GM19397 (cell line): ENCODE results near the gene TADA3.
A peak's percentile ranks its signal among the peaks of the same experiment; 100 is the strongest.

ENCODE experiments used
- ATAC-seq: cut with Tn5 transposase; IDR thresholded peaks from one replicate; pipeline ENCODE4 v1.9.1; 2021; ENCODE audit warnings: mild to moderate bottlenecking, moderate library complexity; ENCODE audit not compliant: unreplicated experiment

The TADA3 gene, protein sequence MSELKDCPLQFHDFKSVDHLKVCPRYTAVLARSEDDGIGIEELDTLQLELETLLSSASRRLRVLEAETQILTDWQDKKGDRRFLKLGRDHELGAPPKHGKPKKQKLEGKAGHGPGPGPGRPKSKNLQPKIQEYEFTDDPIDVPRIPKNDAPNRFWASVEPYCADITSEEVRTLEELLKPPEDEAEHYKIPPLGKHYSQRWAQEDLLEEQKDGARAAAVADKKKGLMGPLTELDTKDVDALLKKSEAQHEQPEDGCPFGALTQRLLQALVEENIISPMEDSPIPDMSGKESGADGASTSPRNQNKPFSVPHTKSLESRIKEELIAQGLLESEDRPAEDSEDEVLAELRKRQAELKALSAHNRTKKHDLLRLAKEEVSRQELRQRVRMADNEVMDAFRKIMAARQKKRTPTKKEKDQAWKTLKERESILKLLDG

DNA sequence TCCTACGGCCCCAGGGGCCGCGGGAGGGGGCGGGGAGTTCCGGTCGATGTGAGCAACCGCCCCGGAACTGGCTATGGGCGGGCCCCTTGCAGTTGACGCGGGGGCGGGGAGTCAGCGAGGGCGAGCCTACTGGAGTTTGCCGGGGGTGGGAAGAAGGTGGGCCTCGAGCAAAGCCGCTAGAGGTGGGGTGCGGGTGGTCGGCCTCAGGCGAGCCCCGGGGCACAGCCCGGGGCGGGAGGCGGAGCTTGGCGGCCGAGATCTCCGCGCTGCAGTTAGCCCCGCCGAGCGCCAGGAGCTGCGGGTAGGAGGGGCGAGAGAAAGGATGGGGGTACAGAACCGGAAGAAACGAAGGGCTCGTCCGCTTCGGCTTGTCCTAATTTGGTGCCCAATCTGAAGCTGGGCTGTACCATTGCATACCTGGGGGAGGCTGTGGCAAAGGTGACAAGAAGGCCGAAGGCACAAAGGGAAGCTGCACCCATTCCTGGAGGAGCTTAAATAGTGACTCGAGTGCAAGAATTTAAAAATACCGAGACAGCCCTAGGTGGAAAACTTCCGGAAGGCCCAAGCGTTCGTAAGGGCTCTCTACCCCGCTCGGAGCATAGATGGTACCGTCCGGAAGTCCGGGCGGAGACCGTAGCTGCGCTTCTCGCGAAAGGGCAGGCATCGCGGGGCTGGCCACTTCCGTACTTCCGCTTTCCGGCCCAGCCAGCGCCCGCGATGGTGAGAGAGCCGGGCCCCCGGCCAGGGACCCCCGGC is at the start of gene TADA3, which contains the start of gene ARPC4:
TADA3 (minus strand) TSS at position 69 of the 756 bp plus-strand sequence. CDS start 1,007 bp downstream, outside the sequence.
ARPC4 (plus strand) TSS at position 678 of the 756 bp plus-strand sequence; CDS start at position 718, 40 bp downstream.
- peak; percentile 79 for ATAC-seq

DNA sequence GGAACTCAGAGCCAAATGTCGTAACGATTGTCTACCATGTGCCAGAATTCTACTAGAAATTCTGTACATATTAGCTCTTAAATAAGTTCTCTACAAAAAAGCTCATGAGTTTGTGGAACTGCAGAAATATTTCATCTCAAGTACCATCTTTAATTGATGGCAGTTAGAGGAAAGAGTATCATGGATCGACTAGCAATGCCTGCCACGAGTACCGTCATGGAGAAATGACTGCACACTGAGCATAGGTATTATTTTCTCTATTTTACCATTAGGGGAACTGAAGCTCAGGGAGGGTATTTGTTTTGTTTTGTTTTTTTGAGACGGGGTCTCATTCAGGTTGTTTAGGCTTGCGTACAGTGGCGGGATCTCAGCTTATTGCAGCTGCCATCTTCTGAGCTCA is 48.7 kb upstream of the TADA3 start:
- ATAC-seq = no peak

DNA sequence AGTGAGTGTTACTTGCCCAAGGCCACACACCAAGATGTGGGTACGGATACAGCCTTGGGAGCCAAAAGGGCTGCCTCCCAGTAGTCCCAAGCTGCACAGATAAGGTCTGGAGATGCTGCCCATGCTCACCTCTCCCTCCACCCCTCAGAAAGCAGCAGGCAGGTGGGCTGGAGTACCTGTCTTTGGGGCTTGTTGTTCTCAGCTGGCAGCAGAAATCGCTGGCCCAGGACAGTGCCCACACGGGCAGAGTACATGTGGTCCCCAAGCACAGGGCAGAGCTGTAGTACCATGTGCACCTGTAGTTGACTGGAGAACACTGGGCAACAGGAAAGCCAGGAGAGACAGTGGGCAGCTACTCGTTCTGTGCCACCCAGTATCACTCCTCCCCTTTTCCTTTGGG is 46.6 kb upstream of the TADA3 start:
- ATAC-seq = no peak

DNA sequence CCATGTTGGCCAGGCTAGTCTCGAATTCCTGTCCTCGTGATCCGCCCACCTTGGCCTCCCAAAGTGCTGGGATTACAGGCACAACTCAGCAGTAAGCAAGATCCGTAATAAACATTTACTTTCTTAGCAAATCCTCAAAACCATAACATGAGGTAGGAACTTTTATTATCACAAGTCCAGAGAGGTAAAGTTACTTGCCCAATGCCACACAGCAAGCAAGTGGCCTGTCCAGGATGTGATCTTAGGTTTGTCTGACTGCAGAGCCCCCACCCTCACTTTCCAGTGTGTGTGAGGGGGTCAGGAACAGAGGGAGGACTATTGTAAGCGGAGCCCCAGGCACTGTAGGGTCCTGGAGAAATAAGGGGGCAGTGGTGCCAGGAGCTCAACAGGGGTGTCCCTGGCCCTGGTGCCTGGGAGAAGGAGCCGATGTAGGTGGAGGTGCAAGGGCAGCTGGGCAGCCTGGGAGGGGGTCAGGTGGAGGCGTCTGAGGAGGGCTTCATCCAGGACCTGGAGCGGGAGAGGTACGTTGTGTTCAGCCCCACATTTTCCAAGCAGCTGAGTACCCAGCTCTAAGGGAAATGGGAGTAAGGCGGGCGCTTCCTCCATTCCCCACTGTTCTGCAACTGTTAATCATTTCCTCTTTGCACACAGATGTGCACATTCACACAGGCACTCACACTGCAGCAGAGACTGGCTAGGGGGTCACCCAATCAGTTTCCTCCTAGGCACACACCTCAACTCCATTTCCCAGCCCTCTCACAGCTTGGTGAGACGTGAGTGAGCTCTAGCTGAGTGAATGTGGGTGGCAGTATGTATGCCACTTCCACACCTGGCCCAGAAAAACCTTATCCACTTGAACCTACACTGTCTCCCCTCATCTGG is 45.7 kb upstream of the TADA3 start:
- no peak for ATAC-seq

DNA sequence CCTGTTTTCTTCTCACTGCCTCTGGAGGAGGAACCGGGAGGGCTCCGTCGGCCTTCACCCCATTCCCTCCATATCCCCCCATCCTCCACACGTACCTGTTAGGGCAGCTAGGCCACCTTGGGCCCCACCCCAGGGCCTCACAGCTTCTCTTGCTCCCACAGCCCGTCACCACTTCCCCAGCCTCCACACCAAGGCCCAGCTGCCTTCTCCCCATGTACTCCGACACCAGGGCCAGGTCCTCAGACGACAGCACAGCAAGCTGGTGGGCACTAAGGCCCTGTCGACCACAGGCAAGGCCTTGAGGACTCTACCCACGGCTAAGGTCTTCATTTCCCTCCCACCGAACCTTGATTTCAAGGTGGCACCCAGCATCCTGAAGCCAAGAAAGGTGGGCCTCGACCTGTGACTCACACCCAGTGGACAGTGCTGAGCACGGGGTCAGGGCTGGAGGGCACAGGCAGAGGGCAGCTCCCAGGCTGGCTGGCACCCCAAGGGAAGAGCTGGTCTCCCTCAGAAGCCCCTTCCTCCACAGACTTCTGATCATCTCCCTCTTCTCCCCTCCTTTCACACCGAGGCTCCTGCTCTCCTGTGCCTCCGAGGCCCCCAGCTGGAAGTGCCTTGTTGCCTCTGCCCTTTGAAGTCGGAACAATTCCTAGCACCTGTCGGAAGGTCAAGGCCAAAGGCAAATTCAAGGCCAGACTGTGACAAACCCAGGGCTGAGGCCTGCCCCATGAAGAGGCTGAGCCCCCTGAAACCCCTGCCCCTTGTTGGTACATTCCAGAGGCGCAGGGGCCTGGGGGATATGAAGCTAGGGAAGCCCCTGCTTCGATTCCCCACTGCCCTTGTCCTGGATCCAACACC is 42.5 kb upstream of the TADA3 start:
- ATAC-seq = no peak

DNA sequence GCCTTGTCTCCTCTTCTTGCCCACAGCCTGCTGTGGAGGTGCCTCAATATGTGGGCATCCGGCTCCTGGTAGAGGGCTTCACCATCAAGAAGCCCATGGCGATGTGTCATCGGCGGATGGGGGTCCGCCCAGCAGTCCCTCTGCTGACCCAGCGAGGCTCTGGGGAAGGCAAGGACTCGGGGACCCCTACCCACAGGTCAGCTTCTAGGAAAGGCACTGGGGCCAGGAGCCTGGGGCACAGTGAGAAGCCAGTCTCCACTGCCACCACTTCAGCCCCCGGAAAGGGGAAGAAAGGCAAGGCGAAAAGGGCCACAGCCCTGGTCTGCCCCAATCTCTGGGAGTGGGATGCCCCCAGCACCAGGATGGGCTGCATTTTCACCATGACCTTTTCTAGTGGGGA is 40.8 kb upstream of the TADA3 start:
- ATAC-seq = no peak

GRCh38 chr3:9831253-9831652 is 39.0 kb upstream of the TADA3 start:
- no peak for ATAC-seq

- no peak for ATAC-seq
Observed at GRCh38 chr3:9828801-9829755, 36.8 kb upstream of the TADA3 start.

DNA sequence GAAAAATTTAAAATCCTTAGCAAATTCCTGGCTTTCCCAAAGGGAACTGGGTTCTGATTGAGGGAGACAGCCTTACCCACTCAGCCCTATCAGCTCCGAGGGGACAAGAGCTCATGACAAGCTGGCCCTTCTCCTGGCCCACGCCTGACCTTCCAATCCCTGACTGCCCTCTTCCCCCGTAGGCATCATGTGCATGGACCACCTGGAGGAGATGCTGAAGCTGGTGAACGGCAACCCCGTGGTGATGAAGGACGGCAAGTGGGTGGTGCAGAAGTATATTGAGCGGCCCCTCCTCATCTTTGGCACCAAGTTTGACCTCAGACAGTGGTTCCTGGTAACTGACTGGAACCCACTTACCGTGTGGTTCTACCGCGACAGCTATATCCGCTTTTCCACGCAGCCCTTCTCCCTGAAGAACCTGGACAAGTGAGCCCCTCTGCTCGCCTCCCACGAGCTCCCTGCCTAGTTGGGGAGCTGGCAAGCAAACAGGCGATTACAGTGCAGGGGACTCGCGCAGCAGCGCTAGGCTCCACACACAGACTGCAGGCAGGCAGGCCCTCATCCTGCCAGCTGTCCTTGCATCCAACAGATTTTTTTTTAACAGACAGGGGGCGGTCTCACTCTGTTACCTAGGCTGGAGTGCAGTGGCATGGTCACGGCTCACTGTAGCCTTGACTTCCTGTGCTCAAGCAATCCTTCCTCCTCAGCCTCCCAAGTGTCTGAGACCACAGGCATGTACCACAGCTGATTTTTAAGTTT is 34.7 kb upstream of the TADA3 start:
- ATAC-seq = no peak

- no peak for ATAC-seq
Observed at GRCh38 chr3:9825451-9826040, 33.3 kb upstream of the TADA3 start.

GRCh38 chr3:9820946-9821345 is 28.7 kb upstream of the TADA3 start:
- ATAC-seq = no peak

DNA sequence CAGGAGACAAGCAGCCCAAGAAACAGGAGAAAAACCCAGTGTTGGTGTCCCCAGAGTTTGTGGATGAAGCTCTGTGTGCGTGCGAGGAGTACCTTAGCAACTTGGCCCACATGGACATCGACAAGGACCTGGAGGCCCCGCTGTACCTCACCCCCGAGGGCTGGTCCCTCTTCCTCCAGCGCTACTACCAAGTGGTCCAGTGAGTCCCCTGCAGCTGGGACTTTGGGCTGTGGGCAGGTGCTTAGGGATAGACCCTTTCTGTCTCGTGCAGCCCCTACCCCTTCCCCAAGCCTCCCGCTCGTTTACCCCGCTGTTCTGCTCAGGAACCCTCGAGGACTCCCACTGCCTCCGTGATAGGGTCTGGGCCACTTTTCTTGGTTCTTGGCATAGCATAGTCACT is 28.3 kb upstream of the TADA3 start:
- ATAC-seq = no peak

DNA sequence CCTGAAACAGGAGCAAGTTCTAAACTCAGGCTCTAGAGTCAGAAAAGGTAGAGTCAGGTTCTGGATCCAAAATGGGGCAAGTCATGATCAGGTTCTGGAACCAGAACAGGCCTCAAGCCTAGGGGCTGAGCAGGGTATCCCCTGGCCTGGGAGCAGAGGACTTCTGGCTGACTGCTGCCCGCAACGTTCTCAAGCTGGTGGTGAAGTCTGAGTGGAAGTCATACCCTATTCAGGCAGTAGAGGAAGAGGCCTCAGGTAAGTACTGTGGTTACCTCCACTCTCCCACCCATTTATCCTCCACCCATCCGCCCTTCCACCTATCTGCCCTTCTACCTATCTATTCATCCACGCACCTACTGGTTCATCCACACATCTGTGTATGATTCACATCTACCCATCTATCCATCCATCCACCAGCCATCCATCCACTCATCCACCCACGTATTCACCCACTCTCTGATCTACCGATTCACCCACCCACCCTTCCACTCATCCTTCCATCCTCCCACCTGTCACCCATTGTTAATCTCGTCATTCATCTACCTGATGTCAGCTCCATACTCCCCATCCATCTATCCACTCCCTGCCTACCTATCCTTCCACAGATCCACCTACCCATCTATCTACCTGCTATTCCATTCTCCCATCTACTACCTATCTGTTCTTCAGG is 26.5 kb upstream of the TADA3 start:
- ATAC-seq = no peak

DNA sequence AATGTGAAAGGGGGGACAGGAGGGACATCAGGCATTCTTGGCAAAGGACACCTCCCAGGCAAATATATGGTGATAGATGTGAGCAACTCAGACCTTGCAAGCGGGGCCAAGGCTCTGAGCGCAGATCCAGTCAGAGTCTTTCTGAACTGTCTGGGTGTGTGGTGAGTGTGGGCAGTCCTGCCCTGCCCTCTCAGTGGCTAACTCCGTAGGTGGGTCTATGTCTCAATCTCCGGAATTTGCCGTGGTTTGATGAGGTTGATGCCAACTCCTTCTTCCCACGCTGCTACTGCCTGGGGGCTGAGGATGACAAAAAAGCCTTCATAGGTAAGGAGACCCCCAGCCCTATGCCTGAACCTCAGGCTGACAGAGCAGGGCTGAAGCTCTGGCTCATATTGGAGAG is 25.2 kb upstream of the TADA3 start:
- no peak for ATAC-seq

- no peak for ATAC-seq
Observed at GRCh38 chr3:9815986-9816385, 23.7 kb upstream of the TADA3 start.

DNA sequence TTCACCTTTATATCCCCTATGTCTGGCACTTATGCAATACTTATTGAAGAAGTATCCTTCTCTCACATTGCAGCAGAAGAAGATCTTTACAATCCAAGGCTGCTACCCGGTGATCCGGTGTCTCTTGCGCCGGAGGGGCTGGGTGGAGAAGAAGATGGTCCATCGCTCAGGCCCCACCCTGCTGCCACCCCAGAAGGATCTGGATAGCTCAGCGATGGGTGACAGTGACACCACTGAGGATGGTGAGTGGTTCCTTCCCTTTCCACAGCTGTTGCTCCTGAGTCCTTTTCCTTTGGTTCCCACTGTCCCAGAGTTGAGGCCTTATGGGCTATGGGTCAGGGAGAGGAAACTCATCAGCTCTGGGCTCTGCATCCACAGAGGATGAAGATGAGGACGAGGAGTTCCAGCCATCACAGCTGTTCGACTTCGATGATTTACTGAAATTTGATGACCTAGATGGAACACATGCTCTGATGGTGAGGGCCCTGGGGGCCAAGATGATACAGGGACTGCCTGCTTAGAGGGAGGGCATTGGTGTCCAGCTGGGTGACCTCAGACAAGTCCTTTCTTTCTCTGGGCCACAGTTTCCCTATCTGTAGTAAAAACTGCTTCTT is 20.7 kb upstream of the TADA3 start:
- ATAC-seq = no peak

DNA sequence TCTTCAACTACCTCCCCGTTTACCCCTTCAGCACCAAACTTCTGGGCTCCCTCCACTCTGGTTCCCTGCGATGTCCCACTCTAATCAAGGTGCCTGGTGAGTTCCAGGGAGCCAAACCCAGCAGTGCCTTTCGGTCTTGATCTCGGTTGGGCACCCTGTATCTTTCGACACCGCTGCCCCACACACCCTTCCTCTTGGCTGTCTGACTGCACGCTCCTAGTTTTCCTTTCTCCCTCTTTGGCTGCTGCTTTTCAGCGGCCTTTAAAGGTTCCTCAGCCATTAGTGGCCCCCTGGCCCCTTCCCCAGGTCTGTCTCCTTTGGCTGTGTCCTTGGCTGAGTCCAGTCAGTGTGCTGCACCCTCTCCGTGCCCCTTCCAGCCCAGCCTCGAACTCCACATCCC is 18.6 kb upstream of the TADA3 start:
- no peak for ATAC-seq
